WERI-Rb-1 (cell line): Measurements from ENCODE around the gene RELN.

Experiments
- DNase-seq: peaks from one replicate; pipeline ENCODE4 v3.0.0-alpha.2; 2020
- H3K27ac ChIP-seq: fragments of 250-450 bp; sonication (Bioruptor Pico); 2 replicates; pipeline ENCODE4 v1.5.1; 2020; ENCODE audit warnings: mild to moderate bottlenecking, moderate library complexity
- H3K27me3 ChIP-seq: fragments of 250-450 bp; sonication (Bioruptor Pico); 2 replicates; pipeline ENCODE4 v1.5.1; 2021; ENCODE audit warnings: mild to moderate bottlenecking, low read depth, moderate library complexity; ENCODE audit not compliant: insufficient read depth, severe bottlenecking
- H3K36me3 ChIP-seq: fragments of 250-450 bp; sonication (Bioruptor Pico); 2 replicates; pipeline ENCODE4 v1.5.1; 2020; ENCODE audit warnings: mild to moderate bottlenecking, moderate library complexity
- H3K4me3 ChIP-seq: 2 replicates; pipeline ENCODE4 v1.5.1; 2011; ENCODE audit warnings: low read depth, mild to moderate bottlenecking, control low read depth, low read length
- H3K9me3 ChIP-seq: fragments of 250-450 bp; sonication (Bioruptor Pico); 2 replicates; pipeline ENCODE4 v1.5.1; 2021; ENCODE audit warnings: mild to moderate bottlenecking, moderate library complexity; ENCODE audit not compliant: severe bottlenecking
- CTCF ChIP-seq: IDR thresholded peaks from 2 replicates; pipeline ENCODE4 v1.5.1; 2011; ENCODE audit warnings: low read depth, mild to moderate bottlenecking, control low read depth, inconsistent platforms, low read length

The RELN gene

GRCh38 chr7:103541026-103541425, 448.4 kb downstream of the RELN start:
- no peak for TF ChIP-seq CTCF
- no peak for DNase-seq
- no peaks in the 10 kb centered on the region for H3K27me3 ChIP-seq
- no peak overlapping the region for H3K27ac ChIP-seq
- no peaks in the 10 kb centered on the region for H3K9me3 ChIP-seq
- no peaks in the 10 kb centered on the region for H3K36me3 ChIP-seq
- H3K4me3 ChIP-seq: no peak overlapping the region

GRCh38 chr7:103540338-103540737, 449.1 kb downstream of the RELN start:
- no peaks in the 10 kb centered on the region for H3K36me3 ChIP-seq
- no peak for DNase-seq
- no peak for TF ChIP-seq CTCF

GRCh38 chr7:103539875-103540274, 449.6 kb downstream of the RELN start:
- TF ChIP-seq CTCF: no peak

More at GRCh38 chr7:103540338-103540737, 449.1 kb downstream of the RELN start:
- no peak overlapping the region for H3K27ac ChIP-seq
- no peak overlapping the region for H3K4me3 ChIP-seq
- H3K27me3 ChIP-seq: no peaks in the 10 kb centered on the region
- H3K9me3 ChIP-seq: no peaks in the 10 kb centered on the region

GRCh38 chr7:103538964-103539709, 450.3 kb downstream of the RELN start:
- no peaks in the 10 kb centered on the region for H3K27me3 ChIP-seq
- no peaks in the 10 kb centered on the region for H3K36me3 ChIP-seq
- TF ChIP-seq CTCF: no peak
- H3K9me3 ChIP-seq: no peaks in the 10 kb centered on the region
- H3K4me3 ChIP-seq: no peak overlapping the region
- no peak overlapping the region for H3K27ac ChIP-seq
- DNase-seq: no peak

More at GRCh38 chr7:103539875-103540274, 449.6 kb downstream of the RELN start:
- Histone ChIP-seq H3K27me3 (no peaks in the 10 kb centered on the region), H3K27ac (no peak overlapping the region), H3K36me3 (no peaks in the 10 kb centered on the region), H3K4me3 (no peak overlapping the region), H3K9me3 (no peaks in the 10 kb centered on the region)
- DNase-seq: no peak

GRCh38 chr7:103533761-103534160, 455.7 kb downstream of the RELN start:
- Histone ChIP-seq H3K27me3 (no peaks in the 10 kb centered on the region), H3K36me3 (no peaks in the 10 kb centered on the region), H3K4me3 (no peak overlapping the region), H3K9me3 (no peaks in the 10 kb centered on the region), H3K27ac (no peak overlapping the region)
- TF ChIP-seq CTCF: no peak
- DNase-seq: no peak

- no peaks in the 10 kb centered on the region for H3K27me3 ChIP-seq
- H3K9me3 ChIP-seq: no peaks in the 10 kb centered on the region
- no peak overlapping the region for H3K27ac ChIP-seq
- H3K4me3 ChIP-seq: no peak overlapping the region
- H3K36me3 ChIP-seq: no peaks in the 10 kb centered on the region
- no peak for DNase-seq
- no peak for TF ChIP-seq CTCF
These were observed 456.5 kb downstream of the RELN start for GRCh38 chr7:103532955-103533354.
